Measurements from ENCODE around the gene GLYATL3. TPM values are rescaled to one million over a fixed set of nuclear protein-coding genes. Genes with fewer than 3 reads are reported as not detected.

Gene GLYATL3
- total RNA-seq, 1 donor = not detected

GRCh38 chr6:49490633-49491032 is 9.1 kb upstream of the GLYATL3 start:
- no peak for DNase-seq (ENCODE audit: low read depth)
- no peak overlapping the region for H3K4me3 ChIP-seq (ENCODE audit: low read depth, low read length)
- TF ChIP-seq CTCF (IDR thresholded peaks at IDR 0.05; ENCODE audit: insufficient read depth, low read depth, low read length) = no peak

GRCh38 chr6:49497304-49497703 is 2.4 kb upstream of the GLYATL3 start:
- H3K4me3 ChIP-seq (ENCODE audit: low read depth, low read length) = no peak overlapping the region
- no peak for TF ChIP-seq CTCF (IDR thresholded peaks at IDR 0.05; ENCODE audit: insufficient read depth, low read depth, low read length)
- DNase-seq (ENCODE audit: low read depth) = no peak

GRCh38 chr6:49499126-49499525 is 597 bp upstream of the GLYATL3 start:
- H3K4me3 ChIP-seq (ENCODE audit: low read depth, low read length) = no peak overlapping the region
- DNase-seq (ENCODE audit: low read depth) = no peak
- no peak for TF ChIP-seq CTCF (IDR thresholded peaks at IDR 0.05; ENCODE audit: insufficient read depth, low read depth, low read length)

GRCh38 chr6:49504666-49505065 is 4.9 kb downstream of the GLYATL3 start:
- DNase-seq (ENCODE audit: low read depth) = no peak
- H3K4me3 ChIP-seq (ENCODE audit: low read depth, low read length) = no peak overlapping the region
- TF ChIP-seq CTCF (IDR thresholded peaks at IDR 0.05; ENCODE audit: insufficient read depth, low read depth, low read length) = no peak

GRCh38 chr6:49506569-49507111 is 6.9 kb downstream of the GLYATL3 start:
- no peak for TF ChIP-seq CTCF (IDR thresholded peaks at IDR 0.05; ENCODE audit: insufficient read depth, low read depth, low read length)
- no peak for DNase-seq (ENCODE audit: low read depth)
- H3K4me3 ChIP-seq (ENCODE audit: low read depth, low read length) = no peak overlapping the region

- DNase-seq (ENCODE audit: low read depth) = no peak
- H3K4me3 ChIP-seq (ENCODE audit: low read depth, low read length) = no peak overlapping the region
- TF ChIP-seq CTCF (IDR thresholded peaks at IDR 0.05; ENCODE audit: insufficient read depth, low read depth, low read length) = no peak
Measured at GRCh38 chr6:49509342-49509741, 9.6 kb downstream of the GLYATL3 start.

Measured in fibroblast of villous mesenchyme (primary cell).